H1 (cell line): ENCODE results near the gene SERINC5. TPM values are rescaled to one million over a fixed set of nuclear protein-coding genes. Genes with fewer than 3 reads are reported as not detected.

Experiments
- CTCF ChIA-PET: fragments of 300-600 bp; sonication (Branson Sonifier 250); formaldehyde crosslinking; loops from one replicate; lab custom pipeline; 2021; ENCODE audit not compliant: partially characterized antibody; lab: Charles Lee
- POLR2A ChIA-PET: fragments of 300-600 bp; sonication (Branson Sonifier 250); formaldehyde crosslinking; loops from one replicate; lab custom pipeline; 2021; ENCODE audit warnings: inconsistent platforms; ENCODE audit not compliant: partially characterized antibody; lab: Charles Lee
- DNase-seq, 2 experiments: peaks; one replicate each; pipeline versions ENCODE4 v3.0.0 to v3.0.0-alpha.2; 2010 to 2022; ENCODE audit warnings: low spot score in 2 of 2, low read depth in 1 of 2, mixed read lengths in 1 of 2
- FAIRE-seq: peaks from 2 replicates; lab custom pipeline; 2011; peaks lifted over from hg19 to GRCh38; lab: Jason Lieb, UNC
- H2AFZ ChIP-seq: 2 replicates; pipeline ENCODE4 v1.8.1; 2012; ENCODE audit warnings: low read length, inconsistent platforms
- H2AK5ac ChIP-seq: 2 replicates; pipeline ENCODE4 v1.6.1; 2013; ENCODE audit warnings: low read depth, low read length
- H2BK120ac ChIP-seq: replicated peaks from 2 replicates; pipeline ENCODE3; 2013; ENCODE audit warnings: low read depth, low read length, inconsistent platforms
- H2BK12ac ChIP-seq: 2 replicates; pipeline ENCODE4 v1.6.1; 2013; ENCODE audit warnings: low read depth, low read length
- H2BK15ac ChIP-seq: 2 replicates; pipeline ENCODE4 v1.6.1; 2013; ENCODE audit warnings: low read length
- H2BK20ac ChIP-seq: 2 replicates; pipeline ENCODE4 v1.6.1; 2013; ENCODE audit warnings: low read length
- H2BK5ac ChIP-seq: 2 replicates; pipeline ENCODE4 v1.6.1; 2013; ENCODE audit warnings: low read depth, low read length
- H3K14ac ChIP-seq: 2 replicates; pipeline ENCODE4 v1.6.1; 2013; ENCODE audit warnings: inconsistent platforms; ENCODE audit not compliant: insufficient read length
- H3K18ac ChIP-seq: 2 replicates; pipeline ENCODE4 v1.6.1; 2013; ENCODE audit warnings: low read length; ENCODE audit errors: extremely low read depth
- H3K23ac ChIP-seq: 2 replicates; pipeline ENCODE4 v1.6.1; 2013; ENCODE audit warnings: inconsistent platforms; ENCODE audit not compliant: insufficient read length
- H3K23me2 ChIP-seq: 2 replicates; pipeline ENCODE4 v1.6.1; 2013; ENCODE audit warnings: low read depth, low read length
- H3K27ac ChIP-seq: 2 replicates; pipeline ENCODE4 v1.6.1; 2011; ENCODE audit warnings: low read depth, low read length, inconsistent platforms
- H3K27me3 ChIP-seq, 4 experiments: replicated peaks in 1 of 4; 1 replicate in 1 of 4; 2 replicates in 3 of 4; pipeline versions ENCODE4 v1.6.1 to v1.8.1; 2011 to 2013; ENCODE audit warnings: low read length in 3 of 4, mild to moderate bottlenecking in 3 of 4, inconsistent platforms in 2 of 4, mixed read lengths in 2 of 4, moderate library complexity in 1 of 4; ENCODE audit not compliant: control insufficient read depth in 3 of 4, insufficient read depth in 3 of 4; ENCODE audit errors: extremely low read depth in 1 of 4
- H3K36me3 ChIP-seq, 4 experiments: 2 replicates each; pipeline versions ENCODE4 v1.6.1 to v1.8.1; 2011 to 2013; ENCODE audit warnings: mild to moderate bottlenecking in 4 of 4, low read length in 3 of 4, moderate library complexity in 2 of 4, control low read depth in 1 of 4, inconsistent platforms in 1 of 4; ENCODE audit not compliant: insufficient read depth in 4 of 4, control insufficient read depth in 2 of 4
- H3K4ac ChIP-seq: replicated peaks from 2 replicates; pipeline ENCODE3; 2013; ENCODE audit warnings: low read length, low read depth, mixed read lengths, inconsistent platforms; ENCODE audit not compliant: insufficient read length
- H3K4me1 ChIP-seq, 4 experiments: replicated peaks in 1 of 4; 1 replicate in 1 of 4; 2 replicates in 3 of 4; pipeline versions ENCODE4 v1.6.1 to v1.8.1; 2011 to 2013; ENCODE audit warnings: low read length in 3 of 4, inconsistent platforms in 2 of 4, mixed read lengths in 1 of 4; ENCODE audit not compliant: insufficient read depth in 4 of 4, control insufficient read depth in 3 of 4
- H3K4me2 ChIP-seq, 2 experiments: 2 replicates each; pipeline versions ENCODE4 v1.6.1 to v1.8.1; 2011 to 2013; ENCODE audit warnings: low read depth in 2 of 2, low read length in 2 of 2, control low read depth in 1 of 2, inconsistent platforms in 1 of 2, mild to moderate bottlenecking in 1 of 2; ENCODE audit not compliant: insufficient read depth in 1 of 2
- H3K4me3 ChIP-seq, 4 experiments: fragments of 200-600, 300-600 bp in 1 of 4; sonication (generic), shearing (Covaris generic), sonication (Bioruptor Twin) in 1 of 4; 2 replicates each; pipeline versions ENCODE4 v1.5.1 to v1.8.1; 2011 to 2016; ENCODE audit warnings: low read length in 4 of 4, low read depth in 3 of 4, control low read depth in 2 of 4, inconsistent platforms in 2 of 4, mild to moderate bottlenecking in 2 of 4, mixed read lengths in 1 of 4, moderate library complexity in 1 of 4; ENCODE audit not compliant: insufficient read depth in 2 of 4; ENCODE audit errors: extremely low read depth in 1 of 4
- H3K56ac ChIP-seq: replicated peaks from 2 replicates; pipeline ENCODE3; 2013; ENCODE audit warnings: low read depth, mild to moderate bottlenecking, mixed read lengths, low read length, inconsistent platforms; ENCODE audit not compliant: insufficient read length
- H3K79me1 ChIP-seq: 2 replicates; pipeline ENCODE4 v1.6.1; 2013; ENCODE audit warnings: low read depth, low read length, control low read depth
- H3K79me2 ChIP-seq, 2 experiments: 2 replicates each; pipeline versions ENCODE4 v1.6.1 to v1.8.1; 2012 to 2013; ENCODE audit warnings: low read length in 2 of 2, mild to moderate bottlenecking in 2 of 2, inconsistent platforms in 1 of 2; ENCODE audit not compliant: insufficient read depth in 2 of 2, control insufficient read depth in 1 of 2
- H3K9ac ChIP-seq, 4 experiments: replicated peaks in 1 of 4; 1 replicate in 1 of 4; 2 replicates in 3 of 4; pipeline versions ENCODE4 v1.6.1 to v1.8.1; 2011 to 2013; ENCODE audit warnings: low read depth in 3 of 4, low read length in 3 of 4, control low read depth in 2 of 4, mild to moderate bottlenecking in 2 of 4, moderate library complexity in 2 of 4, inconsistent platforms in 1 of 4; ENCODE audit errors: extremely low read depth in 1 of 4
- H3K9me3 ChIP-seq, 2 experiments: 2 replicates each; pipeline versions ENCODE4 v1.6.1 to v1.8.1; 2012 to 2013; ENCODE audit warnings: mild to moderate bottlenecking in 2 of 2, moderate library complexity in 2 of 2, control low read depth in 1 of 2, inconsistent platforms in 1 of 2, low read depth in 1 of 2, low read length in 1 of 2, mixed read lengths in 1 of 2; ENCODE audit not compliant: insufficient read depth in 2 of 2
- H4K20me1 ChIP-seq, 2 experiments: replicated peaks in 1 of 2; 2 replicates each; pipeline versions ENCODE3 to v1.8.1; 2011 to 2013; ENCODE audit warnings: inconsistent platforms in 2 of 2, low read length in 2 of 2, mild to moderate bottlenecking in 1 of 2; ENCODE audit not compliant: insufficient read depth in 2 of 2, control insufficient read depth in 1 of 2
- H4K5ac ChIP-seq: 2 replicates; pipeline ENCODE4 v1.6.1; 2013; ENCODE audit warnings: low read length, low read depth, mixed read lengths, inconsistent platforms; ENCODE audit not compliant: insufficient read length
- H4K8ac ChIP-seq: 2 replicates; pipeline ENCODE4 v1.8.0; 2013; ENCODE audit warnings: mild to moderate bottlenecking, moderate library complexity, low read length, inconsistent platforms; ENCODE audit not compliant: insufficient read depth; ENCODE audit errors: extremely low read depth
- H4K91ac ChIP-seq: replicated peaks from 2 replicates; pipeline ENCODE3; 2013; ENCODE audit warnings: low read length, mixed read lengths, inconsistent platforms; ENCODE audit not compliant: insufficient read length
- BACH1 ChIP-seq: IDR thresholded peaks from 2 replicates; pipeline ENCODE4 v1.6.1; 2012; ENCODE audit warnings: low read length, improper control_type of control experiment
- CBX5 ChIP-seq: fragments of 300-800, 300-1000 bp; sonication (generic); IDR thresholded peaks from 2 replicates; pipeline ENCODE4 v1.7.1; 2016; ENCODE audit warnings: antibody characterized with exemption, low read length, low read depth
- CBX8 ChIP-seq: fragments of 300-800, 300-1000 bp; sonication (generic); IDR thresholded peaks from 2 replicates; pipeline ENCODE4 v1.7.1; 2016; ENCODE audit warnings: low read depth, low read length, borderline replicate concordance
- CEBPB ChIP-seq: IDR thresholded peaks from 2 replicates; pipeline ENCODE4 v1.6.1; 2012; ENCODE audit warnings: low read depth, low read length
- KDM5A ChIP-seq: fragments of 200-600 bp; IDR thresholded peaks from 2 replicates; pipeline ENCODE4 v1.7.1; 2012; ENCODE audit warnings: mild to moderate bottlenecking, low read length, inconsistent platforms, mixed read lengths
- POLR2AphosphoS5 ChIP-seq: IDR thresholded peaks from 2 replicates; pipeline ENCODE4 v1.6.1; 2011; ENCODE audit warnings: low read depth, low read length
- SAP30 ChIP-seq: fragments of 300-600 bp; sonication (generic); IDR thresholded peaks from 2 replicates; pipeline ENCODE4 v1.7.1; 2012; ENCODE audit warnings: low read length, moderate library complexity, mild to moderate bottlenecking, inconsistent platforms; ENCODE audit not compliant: insufficient read depth, insufficient replicate concordance
- SP4 ChIP-seq: IDR thresholded peaks from 2 replicates; pipeline ENCODE4 v1.6.1; 2012; ENCODE audit warnings: low read length, inconsistent platforms
- TAF7 ChIP-seq: optimal IDR thresholded peaks from 2 replicates; pipeline ENCODE3; 2011; ENCODE audit warnings: low read depth, mild to moderate bottlenecking, inconsistent platforms, low read length, moderate library complexity, borderline replicate concordance
- TBP ChIP-seq: IDR thresholded peaks from 2 replicates; pipeline ENCODE4 v1.6.1; 2011; ENCODE audit warnings: low read depth, low read length, improper control_type of control experiment
- YY1 ChIP-seq: IDR thresholded peaks from 2 replicates; pipeline ENCODE4 v1.6.1; 2011; ENCODE audit warnings: low read depth, mild to moderate bottlenecking, low read length
- WGBS, 2 experiments: shearing (Covaris generic) in 1 of 2; methylation state at CpG; one replicate each; pipeline versions ENCODE4 v1.1.6 to v1.1.7; 2013 to 2015; ENCODE audit warnings: low lambda C conversion rate in 2 of 2, mixed read lengths in 2 of 2, inconsistent platforms in 1 of 2, low coverage in 1 of 2, missing lambda C conversion rate in 1 of 2; ENCODE audit not compliant: insufficient replicate concordance in 2 of 2, insufficient coverage in 1 of 2, insufficient read length in 1 of 2; ENCODE audit errors: extremely low coverage in 1 of 2, missing lambda C conversion rate in 1 of 2; 5-methylcytosine and 5-hydroxymethylcytosine counted together
- polyA plus RNA-seq, 7 experiments: library from polyadenylated mRNA; depleted of rRNA in 3 of 7; stranded (reverse) in 5 of 7; unstranded in 2 of 7; fragments of >200 nt in 5 of 7; fragments of 200-250 nt in 2 of 7; gene quantifications; 1 replicate in 5 of 7; 2 replicates in 1 of 7; 4 replicates in 1 of 7; pipeline versions ENCODE4 v1.2.1 to v1.2.3, GENCODE V29; 2011 to 2013; ENCODE audit warnings: missing spikeins in 2 of 7, mixed read lengths in 2 of 7
- total RNA-seq: library from RNA; stranded (reverse); fragmentation: NEBNext Ultra II Directional; extraction: Animal tissue kit (Norgen Biotek cat#: 25700); gene quantifications from 2 replicates; pipeline ENCODE4 v1.2.1, GENCODE V29; 2021
- TF ChIP-seq, protein P1 (sequence below): IDR thresholded peaks from 2 replicates; pipeline ENCODE4 v1.6.1; 2012; ENCODE audit warnings: inconsistent platforms
- TF ChIP-seq, protein P2 (sequence below): IDR thresholded peaks from 2 replicates; pipeline ENCODE4 v1.6.1; 2011; ENCODE audit warnings: low read length, improper control_type of control experiment

SERINC5 gene
- total and polyA plus RNA-seq, 2 of the 8 experiments (the other 6 are each of a cell fraction or from before 2014, with no cell fraction given), result 32.2 to 149 TPM

DNA sequence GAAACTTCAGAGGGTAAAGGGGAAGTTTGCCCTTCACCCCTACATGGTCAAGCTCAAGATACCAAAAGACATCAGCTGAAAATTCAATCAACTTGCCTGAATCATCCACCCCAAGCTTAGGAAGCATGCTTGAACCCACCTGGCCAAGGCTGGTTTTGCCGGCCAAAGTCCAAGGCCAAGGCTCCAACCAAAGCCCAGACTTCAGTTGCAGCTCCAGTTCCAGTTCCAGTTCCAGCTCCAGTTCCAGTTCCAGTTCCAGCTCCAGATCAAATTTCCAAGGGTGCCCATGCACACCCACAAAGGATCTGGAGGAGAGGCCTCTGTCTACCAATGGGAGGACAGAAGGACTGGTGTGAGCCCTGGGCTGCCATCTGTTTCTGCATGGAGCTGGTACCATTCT lies 4.6 kb upstream of the SERINC5 start:
- Histone ChIP-seq H3K4me3 (no peak overlapping the region), H2AK5ac (no peak overlapping the region), H3K27me3 (no peaks in the 10 kb centered on the region), H3K79me1 (no peaks in the 10 kb centered on the region), H3K4me2 (no peak overlapping the region), H3K9ac (no peak overlapping the region), H3K14ac (no peak overlapping the region), H2BK15ac (no peak overlapping the region), H3K18ac (no peak overlapping the region), H3K4ac (no peak overlapping the region), H3K79me2 (peaks cover under 1 to 9% of the 10 kb centered on the region in 2 experiments; a peak in 3 of 4 replicates), H2AFZ (no peak overlapping the region), H3K23ac (no peak overlapping the region), H4K20me1 (peaks cover 0 to 2% of the 10 kb centered on the region in 2 experiments), H2BK5ac (no peak overlapping the region), H3K9me3 (no peaks in the 10 kb centered on the region), H4K5ac (no peak overlapping the region), H3K56ac (no peak overlapping the region), H3K23me2 (peaks cover 5% of the 10 kb centered on the region; the same call in 1 of the 2 replicates), H4K8ac (no peak overlapping the region), H3K4me1 (peaks cover 0 to 9% (median 4%) of the 10 kb centered on the region in 4 experiments; a peak in 3 of 7 replicates), H3K36me3 (no peaks in the 10 kb centered on the region), H3K27ac (no peak overlapping the region), H2BK120ac (peak overlapping the region; percentile 78), H2BK20ac (no peak overlapping the region), H4K91ac (no peak overlapping the region)
- no peak for DNase-seq
- ChIA-PET CTCF (interaction anchor here (1.2 to 1.7 kb wide), 3 partner anchors 13 to 168 kb away, joined by 3 to 7 read pairs (median 3); no protein-coding TSS in a partner anchor), POLR2A (interaction anchor here (0.8 to 1.7 kb wide), 9 partner anchors 9 to 151 kb away, joined by 3 to 5 read pairs (median 4); no protein-coding TSS in a partner anchor)
- 86% methylated on average over 1 of the region's 1 CpG; no CpG with 5 or more reads in 1 of the 2 experiments for WGBS, 2 experiments
- no peak for FAIRE-seq
- TF ChIP-seq, protein P1, sequence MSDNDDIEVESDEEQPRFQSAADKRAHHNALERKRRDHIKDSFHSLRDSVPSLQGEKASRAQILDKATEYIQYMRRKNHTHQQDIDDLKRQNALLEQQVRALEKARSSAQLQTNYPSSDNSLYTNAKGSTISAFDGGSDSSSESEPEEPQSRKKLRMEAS, result no peak
- TF ChIP-seq CEBPB (no peak), SP4 (no peak), YY1 (no peak), KDM5A (no peak), TBP (no peak), POLR2AphosphoS5 (no peak), SAP30 (no peak), BACH1 (no peak), TAF7 (no peak), CBX8 (no peak), CBX5 (no peak)
- TF ChIP-seq, protein P2, sequence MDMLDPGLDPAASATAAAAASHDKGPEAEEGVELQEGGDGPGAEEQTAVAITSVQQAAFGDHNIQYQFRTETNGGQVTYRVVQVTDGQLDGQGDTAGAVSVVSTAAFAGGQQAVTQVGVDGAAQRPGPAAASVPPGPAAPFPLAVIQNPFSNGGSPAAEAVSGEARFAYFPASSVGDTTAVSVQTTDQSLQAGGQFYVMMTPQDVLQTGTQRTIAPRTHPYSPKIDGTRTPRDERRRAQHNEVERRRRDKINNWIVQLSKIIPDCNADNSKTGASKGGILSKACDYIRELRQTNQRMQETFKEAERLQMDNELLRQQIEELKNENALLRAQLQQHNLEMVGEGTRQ, result no peak
- TF ChIP-seq, all 59 proteins: peak for 0
- H2BK12ac ChIP-seq, result peak overlapping the region; percentile 22; the same call in 1 of the 2 replicates
